ENCODE data around the gene PM20D1.
"Not testable (repeated sequence)": the region's sequence is repeated elsewhere in the genome, so short reads cannot be mapped to it uniquely, and the experiment has no call there.

The PM20D1 gene

GRCh38 chr1:205849619-205850355 lies at the start of gene PM20D1:
TSS of gene PM20D1 (minus strand) at chr1:205850132. CDS start at chr1:205850072, 60 bp downstream.
- H3K36me3 ChIP-seq (ENCODE audit: insufficient read depth, low read length), result no peaks in the 10 kb centered on the region
- H3K27ac ChIP-seq (ENCODE audit: low read depth, low read length), result no peak within 1 kb of the TSS
- no peaks in the 10 kb centered on the region for H3K79me2 ChIP-seq (ENCODE audit: control insufficient read depth, insufficient read depth, low read length, unreplicated experiment)
- no peaks in the 10 kb centered on the region for H3K27me3 ChIP-seq (ENCODE audit: insufficient read depth, low read length)
- H2AFZ ChIP-seq (ENCODE audit: low read length, unreplicated experiment), result no peak within 1 kb of the TSS
- no peak within 1 kb of the TSS for H3K4me3 ChIP-seq (ENCODE audit: low read depth, low read length)
- H3K4me1 ChIP-seq (ENCODE audit: control insufficient read depth, insufficient read depth, low read length, unreplicated experiment), result no peaks in the 10 kb centered on the region

- no peak overlapping the region for H2AFZ ChIP-seq (ENCODE audit: low read length, unreplicated experiment)
- no peak overlapping the region for H3K27ac ChIP-seq (ENCODE audit: low read depth, low read length)
- H3K36me3 ChIP-seq (ENCODE audit: insufficient read depth, low read length), result no peaks in the 10 kb centered on the region
- H3K27me3 ChIP-seq (ENCODE audit: insufficient read depth, low read length), result no peaks in the 10 kb centered on the region
- no peak overlapping the region for H3K4me3 ChIP-seq (ENCODE audit: low read depth, low read length)
- H3K79me2 ChIP-seq (ENCODE audit: control insufficient read depth, insufficient read depth, low read length, unreplicated experiment), result no peaks in the 10 kb centered on the region
- no peaks in the 10 kb centered on the region for H3K4me1 ChIP-seq (ENCODE audit: control insufficient read depth, insufficient read depth, low read length, unreplicated experiment)
These were observed 46.4 kb upstream of the PM20D1 start for GRCh38 chr1:205896351-205896750.

- H3K79me2 ChIP-seq (ENCODE audit: control insufficient read depth, insufficient read depth, low read length, unreplicated experiment); H2AFZ ChIP-seq (ENCODE audit: low read length, unreplicated experiment); H3K36me3 ChIP-seq (ENCODE audit: insufficient read depth, low read length); H3K27me3 ChIP-seq (ENCODE audit: insufficient read depth, low read length); H3K27ac ChIP-seq (ENCODE audit: low read depth, low read length); H3K4me3 ChIP-seq (ENCODE audit: low read depth, low read length): not testable (repeated sequence)
- H3K4me1 ChIP-seq (ENCODE audit: control insufficient read depth, insufficient read depth, low read length, unreplicated experiment), result peaks cover 14% of the 10 kb centered on the region
These were observed 44.2 kb upstream of the PM20D1 start for GRCh38 chr1:205894119-205894518.

GRCh38 chr1:205892175-205892574 lies 42.2 kb upstream of the PM20D1 start:
- H3K27me3 ChIP-seq (ENCODE audit: insufficient read depth, low read length); H3K4me3 ChIP-seq (ENCODE audit: low read depth, low read length); H3K36me3 ChIP-seq (ENCODE audit: insufficient read depth, low read length); H3K79me2 ChIP-seq (ENCODE audit: control insufficient read depth, insufficient read depth, low read length, unreplicated experiment); H2AFZ ChIP-seq (ENCODE audit: low read length, unreplicated experiment); H3K27ac ChIP-seq (ENCODE audit: low read depth, low read length): not testable (repeated sequence)
- peaks cover 15% of the 10 kb centered on the region for H3K4me1 ChIP-seq (ENCODE audit: control insufficient read depth, insufficient read depth, low read length, unreplicated experiment)

GRCh38 chr1:205891481-205891880 lies 41.5 kb upstream of the PM20D1 start:
- not testable (repeated sequence) for H2AFZ ChIP-seq (ENCODE audit: low read length, unreplicated experiment); H3K36me3 ChIP-seq (ENCODE audit: insufficient read depth, low read length)

GRCh38 chr1:205890631-205891030 lies 40.7 kb upstream of the PM20D1 start:
- not testable (repeated sequence) for H3K36me3 ChIP-seq (ENCODE audit: insufficient read depth, low read length); H2AFZ ChIP-seq (ENCODE audit: low read length, unreplicated experiment); H3K79me2 ChIP-seq (ENCODE audit: control insufficient read depth, insufficient read depth, low read length, unreplicated experiment); H3K27me3 ChIP-seq (ENCODE audit: insufficient read depth, low read length); H3K4me3 ChIP-seq (ENCODE audit: low read depth, low read length); H3K27ac ChIP-seq (ENCODE audit: low read depth, low read length)
- H3K4me1 ChIP-seq (ENCODE audit: control insufficient read depth, insufficient read depth, low read length, unreplicated experiment), result peaks cover 15% of the 10 kb centered on the region

More at GRCh38 chr1:205891481-205891880, 41.5 kb upstream of the PM20D1 start:
- not testable (repeated sequence) for H3K27ac ChIP-seq (ENCODE audit: low read depth, low read length); H3K27me3 ChIP-seq (ENCODE audit: insufficient read depth, low read length); H3K4me3 ChIP-seq (ENCODE audit: low read depth, low read length); H3K79me2 ChIP-seq (ENCODE audit: control insufficient read depth, insufficient read depth, low read length, unreplicated experiment)
- peaks cover 15% of the 10 kb centered on the region for H3K4me1 ChIP-seq (ENCODE audit: control insufficient read depth, insufficient read depth, low read length, unreplicated experiment)

GRCh38 chr1:205889706-205890105 lies 39.8 kb upstream of the PM20D1 start:
- not testable (repeated sequence) for H3K4me3 ChIP-seq (ENCODE audit: low read depth, low read length); H3K27me3 ChIP-seq (ENCODE audit: insufficient read depth, low read length); H2AFZ ChIP-seq (ENCODE audit: low read length, unreplicated experiment); H3K79me2 ChIP-seq (ENCODE audit: control insufficient read depth, insufficient read depth, low read length, unreplicated experiment); H3K36me3 ChIP-seq (ENCODE audit: insufficient read depth, low read length)
- peaks cover 15% of the 10 kb centered on the region for H3K4me1 ChIP-seq (ENCODE audit: control insufficient read depth, insufficient read depth, low read length, unreplicated experiment)
- peak overlapping the region; percentile 28; the same call in 1 of the 2 replicates for H3K27ac ChIP-seq (ENCODE audit: low read depth, low read length)

- H3K79me2 ChIP-seq (ENCODE audit: control insufficient read depth, insufficient read depth, low read length, unreplicated experiment); H3K36me3 ChIP-seq (ENCODE audit: insufficient read depth, low read length); H2AFZ ChIP-seq (ENCODE audit: low read length, unreplicated experiment); H3K4me3 ChIP-seq (ENCODE audit: low read depth, low read length); H3K27ac ChIP-seq (ENCODE audit: low read depth, low read length); H3K27me3 ChIP-seq (ENCODE audit: insufficient read depth, low read length): not testable (repeated sequence)
- H3K4me1 ChIP-seq (ENCODE audit: control insufficient read depth, insufficient read depth, low read length, unreplicated experiment), result peaks cover 15% of the 10 kb centered on the region
These were observed 39.1 kb upstream of the PM20D1 start for GRCh38 chr1:205889006-205889405.

- Histone ChIP-seq H3K27ac (ENCODE audit: low read depth, low read length) (no peak overlapping the region), H3K27me3 (ENCODE audit: insufficient read depth, low read length) (no peaks in the 10 kb centered on the region), H3K79me2 (ENCODE audit: control insufficient read depth, insufficient read depth, low read length, unreplicated experiment) (no peaks in the 10 kb centered on the region), H2AFZ (ENCODE audit: low read length, unreplicated experiment) (no peak overlapping the region), H3K36me3 (ENCODE audit: insufficient read depth, low read length) (no peaks in the 10 kb centered on the region), H3K4me3 (ENCODE audit: low read depth, low read length) (no peak overlapping the region), H3K4me1 (ENCODE audit: control insufficient read depth, insufficient read depth, low read length, unreplicated experiment) (no peaks in the 10 kb centered on the region)
These were observed 33.9 kb upstream of the PM20D1 start for GRCh38 chr1:205883792-205884191.

- Histone ChIP-seq H2AFZ (ENCODE audit: low read length, unreplicated experiment) (no peak overlapping the region), H3K27ac (ENCODE audit: low read depth, low read length) (no peak overlapping the region), H3K4me3 (ENCODE audit: low read depth, low read length) (no peak overlapping the region)
These were observed 31.0 kb upstream of the PM20D1 start for GRCh38 chr1:205880923-205881322.

GRCh38 chr1:205879974-205880373 lies 30.0 kb upstream of the PM20D1 start:
- Histone ChIP-seq H3K36me3 (ENCODE audit: insufficient read depth, low read length) (no peaks in the 10 kb centered on the region), H3K4me3 (ENCODE audit: low read depth, low read length) (no peak overlapping the region), H3K27ac (ENCODE audit: low read depth, low read length) (no peak overlapping the region), H3K79me2 (ENCODE audit: control insufficient read depth, insufficient read depth, low read length, unreplicated experiment) (no peaks in the 10 kb centered on the region), H3K27me3 (ENCODE audit: insufficient read depth, low read length) (no peaks in the 10 kb centered on the region), H2AFZ (ENCODE audit: low read length, unreplicated experiment) (no peak overlapping the region), H3K4me1 (ENCODE audit: control insufficient read depth, insufficient read depth, low read length, unreplicated experiment) (no peaks in the 10 kb centered on the region)

More at GRCh38 chr1:205880923-205881322, 31.0 kb upstream of the PM20D1 start:
- Histone ChIP-seq H3K79me2 (ENCODE audit: control insufficient read depth, insufficient read depth, low read length, unreplicated experiment) (no peaks in the 10 kb centered on the region), H3K27me3 (ENCODE audit: insufficient read depth, low read length) (no peaks in the 10 kb centered on the region), H3K36me3 (ENCODE audit: insufficient read depth, low read length) (no peaks in the 10 kb centered on the region), H3K4me1 (ENCODE audit: control insufficient read depth, insufficient read depth, low read length, unreplicated experiment) (no peaks in the 10 kb centered on the region)

Data from ACC112 (cell line).